HG03575 (cell line): ENCODE measurements around the gene SNED1.

Experiments
- ATAC-seq: cut with Tn5 transposase; IDR thresholded peaks from one replicate; pipeline ENCODE4 v1.9.1; 2021; ENCODE audit not compliant: unreplicated experiment, insufficient number of reproducible peaks, low FRiP score; ENCODE audit errors: extremely low read depth

Gene SNED1

GRCh38 chr2:241035818-241036396 is 37.5 kb downstream of the SNED1 start:
- no peak for ATAC-seq

- no peak for ATAC-seq
Measured at GRCh38 chr2:241036397-241036963, 38.1 kb downstream of the SNED1 start.

DNA sequence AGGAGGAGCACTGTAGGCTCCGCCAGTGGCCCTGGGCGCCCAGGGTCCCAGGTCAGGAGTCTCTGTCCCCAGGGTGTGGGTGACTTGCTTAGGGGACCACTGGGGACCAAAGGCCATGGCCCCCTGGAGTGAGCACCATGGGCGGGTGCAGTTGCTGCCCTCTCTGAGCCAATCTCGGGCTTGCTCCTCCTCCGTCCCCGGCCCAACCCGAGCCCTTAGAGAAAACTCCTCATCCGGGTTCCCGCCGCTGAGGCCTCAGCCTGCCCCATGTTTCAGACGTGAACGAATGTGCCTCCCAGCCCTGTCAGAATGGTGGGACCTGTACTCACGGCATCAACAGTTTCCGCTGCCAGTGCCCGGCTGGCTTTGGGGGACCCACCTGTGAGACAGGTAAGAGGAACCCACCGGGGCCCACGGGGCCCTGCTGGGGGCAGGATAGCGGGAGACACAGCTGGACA is 38.6 kb downstream of the SNED1 start:
- ATAC-seq = no peak

DNA sequence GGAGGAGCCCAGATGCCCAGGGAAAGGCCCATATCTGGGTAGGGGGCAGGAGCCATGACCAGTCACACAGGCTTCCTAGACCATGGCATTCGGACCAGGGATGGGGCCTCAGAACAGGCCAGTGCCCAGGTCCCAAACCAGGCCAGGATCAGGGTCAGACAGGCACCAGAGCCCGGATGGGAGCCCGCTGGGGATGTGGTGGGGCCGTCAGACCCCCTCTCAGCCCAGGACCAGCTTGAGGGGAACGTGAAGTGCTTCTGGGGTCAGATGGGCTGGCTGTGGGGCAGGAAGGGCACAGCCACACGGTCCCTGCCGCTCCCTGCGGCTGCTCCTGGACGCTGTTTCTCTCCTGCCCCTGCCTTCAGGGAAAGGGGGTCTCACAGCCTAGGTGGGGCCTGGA is 39.1 kb downstream of the SNED1 start:
- ATAC-seq = no peak

DNA sequence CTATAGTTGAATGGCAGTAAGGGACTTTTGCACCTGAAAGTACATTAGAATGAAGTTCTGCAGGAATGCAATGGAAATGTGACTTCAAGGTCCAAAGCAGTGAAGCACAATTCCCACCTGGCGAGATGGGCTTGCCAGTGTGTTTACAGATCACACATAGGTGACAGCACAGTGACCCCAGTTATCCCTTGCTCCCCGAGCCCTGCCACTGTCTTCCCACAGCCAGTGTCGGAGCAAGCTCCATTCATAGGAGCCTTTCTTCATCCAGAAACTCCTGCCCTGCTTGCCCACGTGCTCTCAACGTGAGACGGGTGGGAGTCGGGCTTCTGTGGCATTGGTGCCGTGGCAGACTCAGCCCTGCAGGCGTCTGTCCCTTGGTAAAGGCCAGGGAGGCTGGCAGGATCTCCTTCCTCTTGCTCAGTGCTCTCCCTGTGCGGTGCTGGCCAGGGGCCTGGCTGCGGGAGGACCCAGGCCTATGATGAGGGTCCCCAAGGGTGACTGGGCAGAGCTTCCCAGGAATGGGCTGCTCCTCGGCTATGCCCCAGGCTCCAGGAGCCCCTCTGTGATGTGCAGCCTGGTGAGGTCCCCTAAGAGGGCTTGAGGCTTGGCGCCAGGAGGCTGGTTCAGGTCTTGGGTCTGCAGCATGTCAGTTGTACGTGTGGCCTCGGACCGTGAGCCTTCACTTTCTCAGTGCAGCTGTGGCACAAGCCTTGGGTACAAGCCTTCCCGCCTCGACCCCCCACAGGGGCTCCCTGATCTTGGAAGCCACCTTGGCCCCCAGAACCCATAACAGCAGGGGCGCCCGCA is 40.2 kb downstream of the SNED1 start:
- ATAC-seq = no peak

DNA sequence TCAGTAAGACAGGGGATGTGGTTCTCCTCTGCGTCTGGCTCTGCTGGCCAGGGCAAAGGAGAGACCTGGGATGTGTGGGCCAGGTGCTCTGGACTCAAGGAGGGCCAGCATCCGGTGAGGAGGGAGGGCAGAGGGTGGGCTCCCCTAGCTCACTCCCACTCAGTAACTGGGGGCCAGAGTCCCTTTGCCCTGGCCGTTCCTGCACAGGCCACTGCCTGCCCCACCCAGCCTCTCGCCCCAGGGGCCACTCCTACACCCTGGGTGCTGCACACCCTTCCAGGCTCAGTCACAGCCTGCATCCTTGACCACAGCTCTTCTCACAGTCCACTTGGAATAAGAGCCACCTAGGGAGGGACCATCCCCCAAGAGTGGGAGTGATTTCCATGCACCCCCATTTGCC is 41.0 kb downstream of the SNED1 start:
- ATAC-seq = no peak

GRCh38 chr2:241040081-241040803 is 41.8 kb downstream of the SNED1 start:
- ATAC-seq = no peak

- no peak for ATAC-seq
Measured at GRCh38 chr2:241041589-241042158, 43.3 kb downstream of the SNED1 start.

- ATAC-seq = no peak
Measured at GRCh38 chr2:241043581-241043980, 45.2 kb downstream of the SNED1 start.

- ATAC-seq = no peak
Measured at GRCh38 chr2:241047253-241048010, 49.0 kb downstream of the SNED1 start.

GRCh38 chr2:241048149-241048948 is 49.9 kb downstream of the SNED1 start:
- ATAC-seq = no peak

DNA sequence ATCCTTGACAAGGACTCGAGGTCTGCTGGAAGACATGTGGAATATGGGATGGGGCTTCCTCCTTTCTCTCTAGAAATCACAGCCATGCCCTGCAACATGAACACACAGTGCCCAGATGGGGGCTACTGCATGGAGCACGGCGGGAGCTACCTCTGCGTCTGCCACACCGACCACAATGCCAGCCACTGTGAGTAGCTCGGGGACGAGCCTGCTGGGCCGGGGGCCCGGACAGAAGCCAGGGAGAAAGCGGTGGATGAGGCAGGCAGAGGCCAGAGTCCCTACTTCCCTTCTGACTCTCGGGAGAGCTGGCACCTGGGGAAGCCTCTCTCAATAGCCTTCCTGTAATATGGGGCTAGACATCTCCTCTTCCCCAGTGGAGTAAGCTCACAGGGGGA is 50.5 kb downstream of the SNED1 start:
- ATAC-seq = no peak

DNA sequence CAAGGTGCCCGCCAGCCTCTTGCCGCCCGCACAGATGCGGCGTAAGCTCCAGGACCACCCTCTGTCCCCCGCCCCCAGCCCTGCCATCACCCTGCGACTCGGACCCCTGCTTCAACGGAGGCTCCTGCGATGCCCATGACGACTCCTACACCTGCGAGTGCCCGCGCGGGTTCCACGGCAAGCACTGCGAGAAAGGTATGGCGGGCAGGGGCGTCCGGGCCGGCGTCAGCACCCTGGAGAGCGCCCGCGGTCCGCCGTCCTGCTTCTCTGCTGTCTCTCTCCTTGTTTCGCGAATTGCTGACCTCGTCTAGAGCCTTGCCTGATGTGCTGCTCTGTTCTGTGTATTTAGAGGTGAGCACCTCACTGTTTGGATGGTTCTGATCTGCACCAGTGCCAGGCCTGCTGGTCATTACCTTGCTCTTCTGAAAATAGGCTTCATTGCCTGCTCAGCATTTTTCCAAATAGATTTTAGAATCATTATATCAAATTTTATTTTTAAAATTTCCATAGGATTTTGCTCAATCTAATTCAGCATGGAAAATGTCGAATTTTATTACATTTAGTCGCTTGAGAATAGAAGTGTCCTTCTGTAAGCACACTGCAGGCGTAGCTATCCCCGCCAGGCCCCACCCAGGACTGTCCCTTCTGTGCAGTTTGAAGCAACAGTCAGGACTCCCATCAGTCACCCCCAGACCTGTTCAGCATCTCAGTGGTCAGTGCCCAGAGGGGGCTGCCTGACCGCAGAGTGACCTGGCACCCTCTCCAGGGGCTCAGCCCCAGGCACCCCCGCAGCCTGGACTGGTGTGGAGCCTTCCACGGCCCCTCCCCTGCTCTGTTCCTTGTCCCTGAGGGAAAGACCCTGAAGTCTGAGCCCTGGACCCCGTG is 51.6 kb downstream of the SNED1 start:
- ATAC-seq = no peak

DNA sequence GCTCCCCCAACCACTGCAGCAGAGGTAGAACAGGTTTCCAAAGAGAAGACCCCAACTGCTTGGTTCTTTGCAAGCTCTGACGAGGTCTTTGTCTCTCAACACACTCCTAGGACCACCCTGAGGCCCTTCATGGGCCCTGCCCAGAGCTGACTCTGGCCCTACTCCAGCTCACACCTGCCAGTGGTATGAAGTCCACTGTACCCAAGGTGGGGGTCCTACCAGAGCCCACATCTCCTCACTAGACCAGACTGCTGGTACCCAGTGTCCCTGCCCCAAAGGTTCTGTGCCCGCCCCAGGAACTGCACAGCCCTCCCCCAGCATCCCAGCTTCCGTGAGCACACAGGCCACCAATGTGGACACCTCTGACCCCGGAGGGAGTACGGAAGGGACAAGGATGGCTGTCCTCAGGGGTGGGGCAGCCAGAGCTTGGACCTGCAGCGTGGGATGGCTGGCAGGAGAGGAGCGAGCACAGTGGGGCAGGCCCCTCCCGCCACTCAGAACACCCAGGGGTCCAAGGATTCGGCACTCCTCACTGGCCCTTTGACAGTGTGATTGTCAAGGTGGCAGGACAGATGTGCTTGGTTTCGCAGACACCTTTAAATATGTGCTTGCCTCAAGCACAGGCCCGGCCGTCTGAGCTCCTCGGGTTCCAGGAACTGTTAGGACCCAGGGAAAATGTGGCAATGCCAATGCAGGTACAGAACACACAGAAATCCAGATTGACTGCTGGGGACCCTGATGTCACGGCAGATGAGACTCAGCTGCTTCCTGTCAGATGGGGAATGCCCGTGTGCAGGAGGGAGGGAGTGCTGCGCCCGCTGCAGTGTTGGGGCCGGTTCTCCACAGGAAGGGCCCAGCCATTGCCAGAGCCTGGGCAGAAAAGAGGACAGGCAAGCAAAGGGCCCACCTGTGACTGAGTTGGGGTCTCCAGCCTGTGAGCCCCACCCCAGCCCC is 52.5 kb downstream of the SNED1 start:
- ATAC-seq = no peak

DNA sequence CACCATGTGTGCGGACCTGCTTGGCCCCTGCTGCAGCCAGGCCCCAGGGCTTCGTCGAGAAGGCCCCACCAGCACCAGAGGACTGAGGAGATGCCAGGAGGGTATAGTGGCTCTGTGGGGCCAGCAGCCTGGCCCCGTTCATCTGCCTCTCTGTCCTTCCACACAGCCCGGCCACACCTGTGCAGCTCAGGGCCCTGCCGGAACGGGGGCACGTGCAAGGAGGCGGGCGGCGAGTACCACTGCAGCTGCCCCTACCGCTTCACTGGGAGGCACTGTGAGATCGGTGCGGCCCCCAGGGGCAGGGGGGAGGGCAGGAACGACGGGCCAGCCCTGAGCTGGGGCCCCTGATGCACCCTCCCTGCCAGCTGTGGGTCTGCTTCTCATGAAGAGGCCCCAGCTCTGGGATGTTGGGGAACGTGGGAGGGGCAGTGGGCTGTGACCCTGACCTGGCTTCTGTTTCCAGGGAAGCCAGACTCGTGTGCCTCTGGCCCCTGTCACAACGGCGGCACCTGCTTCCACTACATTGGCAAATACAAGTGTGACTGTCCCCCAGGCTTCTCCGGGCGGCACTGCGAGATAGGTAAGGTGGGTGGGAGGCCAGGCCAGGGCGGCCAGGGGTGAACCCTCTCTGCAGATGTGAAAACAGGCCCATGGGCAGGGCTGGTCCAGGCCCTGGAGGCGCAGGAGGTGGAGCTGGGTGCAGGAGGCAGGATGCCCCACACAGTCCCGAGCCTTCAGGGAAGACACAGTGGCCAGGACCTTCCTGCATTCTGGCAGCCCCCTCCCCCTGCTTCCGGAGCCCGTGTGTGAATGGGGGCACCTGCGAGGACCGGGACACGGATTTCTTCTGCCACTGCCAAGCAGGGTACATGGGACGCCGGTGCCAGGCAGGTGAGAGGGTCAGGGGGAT is 53.4 kb downstream of the SNED1 start:
- no peak for ATAC-seq
